OCI-LY7 (cell line): ENCODE measurements around the gene TXNDC11. TPM values are rescaled to one million over a fixed set of nuclear protein-coding genes. Genes with fewer than 3 reads are reported as not detected.

Experiments used
- small RNA-seq: library from RNA; depleted of rRNA; stranded (forward); fragments of <200 nt; gene quantifications from one replicate; pipeline ENCODE3, GENCODE V24; 2014
- total RNA-seq, 2 experiments: library from RNA; depleted of rRNA in 1 of 2; stranded (reverse); fragments of >200 nt in 1 of 2; shearing (Covaris generic) in 1 of 2; gene quantifications; 2 replicates each; pipeline ENCODE4 v1.2.3, GENCODE V29; 2014 to 2022

Gene TXNDC11
- total RNA-seq, 2 experiments from 2014 or later: 88.6 to 96.0 TPM

Small RNA genes within 50 kb of the gene (small RNA-seq; reads per million reads assigned to genes)
- gene RF00017: not detected

Other genes with a start within 250 kb of the TXNDC11 start
- 12.2 and 18.4 TPM in 2 replicates for gene LITAF, start 155.9 kb downstream of the TXNDC11 start, total RNA-seq (2014; rRNA removed; shearing (Covaris generic))
- 34.2 and 43.2 TPM in 2 replicates for gene LITAF, start 155.9 kb downstream of the TXNDC11 start, total RNA-seq (2022)
- 28.3 and 31.8 TPM in 2 replicates for gene SNN, start 74.4 kb downstream of the TXNDC11 start, total RNA-seq (2014; rRNA removed; shearing (Covaris generic))
- 27.8 and 31.6 TPM in 2 replicates for gene SNN, start 74.4 kb downstream of the TXNDC11 start, total RNA-seq (2022)
- 28.6 and 32.1 TPM in 2 replicates for gene ZC3H7A, start 54.4 kb upstream of the TXNDC11 start, total RNA-seq (2014; rRNA removed; shearing (Covaris generic))
- gene ZC3H7A, start 54.4 kb upstream of the TXNDC11 start, total RNA-seq (2022): 68.6 and 89.0 TPM in 2 replicates
- 104 and 176 TPM in 2 replicates for gene RSL1D1, start 108.7 kb upstream of the TXNDC11 start, total RNA-seq (2014; rRNA removed; shearing (Covaris generic))
- gene RSL1D1, start 108.7 kb upstream of the TXNDC11 start, total RNA-seq (2022): 229 and 252 TPM in 2 replicates
- gene GSPT1, start 173.1 kb upstream of the TXNDC11 start, total RNA-seq (2014; rRNA removed; shearing (Covaris generic)): 54.3 and 67.2 TPM in 2 replicates
- 144 and 146 TPM in 2 replicates for gene GSPT1, start 173.1 kb upstream of the TXNDC11 start, total RNA-seq (2022)
- 5.7 and 7.5 TPM in 2 replicates for gene NPIPB2, start 199.2 kb upstream of the TXNDC11 start, total RNA-seq (2014; rRNA removed; shearing (Covaris generic))
- gene NPIPB2, start 199.2 kb upstream of the TXNDC11 start, total RNA-seq (2022): 30.3 and 35.9 TPM in 2 replicates
- gene TNFRSF17, start 222.4 kb upstream of the TXNDC11 start, total RNA-seq (2014; rRNA removed; shearing (Covaris generic)): 53.4 and 58.2 TPM in 2 replicates
- 33.6 and 38.8 TPM in 2 replicates for gene TNFRSF17, start 222.4 kb upstream of the TXNDC11 start, total RNA-seq (2022)
- 23.6 and 27.0 TPM in 2 replicates for gene SNX29, start 233.9 kb upstream of the TXNDC11 start, total RNA-seq (2014; rRNA removed; shearing (Covaris generic))
- gene SNX29, start 233.9 kb upstream of the TXNDC11 start, total RNA-seq (2022): 37.3 and 40.8 TPM in 2 replicates